Measurements from ENCODE around the gene FANCC.

The FANCC gene

GRCh38 chr9:95116808-95117204, 200.7 kb downstream of the FANCC start:
- no peak for DNase-seq (ENCODE audit: low spot score)

DNA sequence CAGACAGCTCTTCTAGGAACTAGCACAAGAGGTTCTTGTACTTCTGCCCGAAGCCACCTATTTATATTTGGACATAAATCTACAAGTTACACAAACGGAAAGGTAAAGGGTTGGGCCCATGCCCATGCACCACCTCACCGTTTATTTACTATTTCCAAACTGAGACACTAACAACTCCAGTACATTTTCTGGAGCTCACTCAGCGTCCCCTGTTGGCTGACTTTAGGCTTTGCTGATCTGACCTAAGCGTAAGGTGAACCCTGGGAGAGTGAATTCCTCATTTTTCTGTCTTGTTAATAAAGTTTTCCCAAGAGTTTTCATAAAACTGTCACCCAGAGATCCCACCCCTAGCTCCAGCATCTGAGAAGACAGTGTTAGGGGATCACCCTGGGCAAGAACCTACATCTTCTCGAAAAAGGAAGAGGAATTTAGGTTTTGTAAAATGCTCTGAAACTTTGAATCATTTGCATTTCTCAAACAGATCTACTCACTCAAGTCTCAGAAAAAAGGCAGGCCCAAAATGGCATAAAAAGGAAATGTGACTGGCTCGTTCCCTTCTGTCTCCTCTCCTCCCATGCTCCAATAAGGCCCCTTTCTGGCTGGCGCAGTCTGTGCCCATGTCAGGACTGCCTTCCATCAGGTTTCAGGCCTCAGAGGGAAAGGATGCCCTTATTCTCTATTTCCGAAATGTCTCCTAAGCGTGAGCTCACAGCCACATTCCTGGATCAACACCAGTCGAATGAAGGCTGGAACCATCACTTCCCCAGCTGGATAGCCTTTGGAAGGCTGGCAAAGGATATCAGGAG, 201.3 kb downstream of the FANCC start:
- DNase-seq (ENCODE audit: low spot score): no peak

GRCh38 chr9:95115104-95115503, 202.4 kb downstream of the FANCC start:
- DNase-seq (ENCODE audit: low spot score): no peak

DNA sequence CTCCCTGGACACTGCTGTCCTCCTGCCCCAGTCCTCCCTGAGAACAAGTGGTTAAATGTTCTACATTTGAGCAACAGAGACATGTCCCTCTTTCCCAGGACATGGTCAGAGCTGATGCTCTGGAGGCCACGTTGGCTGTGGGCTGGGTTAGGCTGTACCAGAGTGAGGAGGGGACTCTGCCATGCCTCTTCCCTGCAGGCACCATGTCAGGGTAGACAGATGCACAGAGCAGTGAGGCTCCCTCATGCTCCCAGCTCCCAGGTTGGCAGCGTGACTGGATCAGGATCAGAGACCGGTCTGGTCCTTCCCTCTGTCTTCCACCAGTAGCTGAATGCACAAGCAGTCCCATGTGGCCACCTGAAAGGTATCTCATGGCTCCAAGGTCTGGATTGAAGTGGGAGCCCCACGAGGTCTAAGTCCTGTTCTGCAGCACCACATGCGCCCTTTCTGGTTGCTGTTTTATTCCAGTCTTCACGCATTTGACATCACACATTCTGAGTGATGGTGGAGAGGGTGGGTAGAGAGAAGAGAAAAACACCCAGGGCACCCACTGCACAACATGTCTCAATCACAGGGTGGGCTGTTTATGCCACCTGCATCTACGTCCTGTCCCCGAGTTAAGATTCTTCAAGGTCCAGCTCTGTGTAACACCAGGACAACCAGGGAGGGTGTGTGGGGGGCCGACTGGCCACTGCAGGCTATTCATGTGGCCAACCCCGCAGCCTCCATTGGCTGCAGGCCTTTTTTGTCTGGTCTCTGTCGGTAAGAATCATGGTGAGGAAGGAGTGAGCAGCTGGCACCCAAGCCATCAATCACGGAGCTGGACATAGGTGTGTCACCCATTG, 204.9 kb downstream of the FANCC start:
- no peak for DNase-seq (ENCODE audit: low spot score)

GRCh38 chr9:95111716-95112115, 205.8 kb downstream of the FANCC start:
- no peak for DNase-seq (ENCODE audit: low spot score)

- no peak for DNase-seq (ENCODE audit: low spot score)
Observed at GRCh38 chr9:95110921-95111525, 206.5 kb downstream of the FANCC start.

DNA sequence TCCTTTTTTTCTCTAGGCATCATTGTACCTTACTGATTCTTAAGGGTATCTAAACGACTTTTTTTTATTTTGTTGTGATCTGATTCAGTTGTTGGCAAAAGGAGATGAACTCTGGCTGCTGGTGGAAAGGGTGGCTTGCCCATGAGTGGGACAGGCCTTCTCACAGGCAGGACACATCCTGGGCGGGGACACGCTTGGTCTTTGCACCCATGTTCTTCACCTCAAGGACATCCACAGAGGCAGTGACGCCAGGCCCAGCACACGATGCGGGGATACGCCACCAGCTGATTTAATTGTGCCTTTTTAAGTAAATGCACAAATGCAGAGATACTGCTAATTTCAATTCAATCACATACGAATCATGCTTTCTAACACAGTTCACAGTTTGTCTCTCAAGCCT, 208.1 kb downstream of the FANCC start:
- DNase-seq (ENCODE audit: low spot score): no peak

- no peak for DNase-seq (ENCODE audit: low spot score)
Observed at GRCh38 chr9:95108777-95109176, 208.7 kb downstream of the FANCC start.

GRCh38 chr9:95107976-95108375, 209.5 kb downstream of the FANCC start:
- DNase-seq (ENCODE audit: low spot score): no peak

GRCh38 chr9:95107001-95107749, 210.3 kb downstream of the FANCC start:
- no peak for DNase-seq (ENCODE audit: low spot score)

GRCh38 chr9:95105519-95106287, 211.8 kb downstream of the FANCC start:
- DNase-seq (ENCODE audit: low spot score): peak; percentile 69

- no peak for DNase-seq (ENCODE audit: low spot score)
Observed at GRCh38 chr9:95104980-95105379, 212.5 kb downstream of the FANCC start.

GRCh38 chr9:95104581-95104960, 212.9 kb downstream of the FANCC start:
- no peak for DNase-seq (ENCODE audit: low spot score)

DNA sequence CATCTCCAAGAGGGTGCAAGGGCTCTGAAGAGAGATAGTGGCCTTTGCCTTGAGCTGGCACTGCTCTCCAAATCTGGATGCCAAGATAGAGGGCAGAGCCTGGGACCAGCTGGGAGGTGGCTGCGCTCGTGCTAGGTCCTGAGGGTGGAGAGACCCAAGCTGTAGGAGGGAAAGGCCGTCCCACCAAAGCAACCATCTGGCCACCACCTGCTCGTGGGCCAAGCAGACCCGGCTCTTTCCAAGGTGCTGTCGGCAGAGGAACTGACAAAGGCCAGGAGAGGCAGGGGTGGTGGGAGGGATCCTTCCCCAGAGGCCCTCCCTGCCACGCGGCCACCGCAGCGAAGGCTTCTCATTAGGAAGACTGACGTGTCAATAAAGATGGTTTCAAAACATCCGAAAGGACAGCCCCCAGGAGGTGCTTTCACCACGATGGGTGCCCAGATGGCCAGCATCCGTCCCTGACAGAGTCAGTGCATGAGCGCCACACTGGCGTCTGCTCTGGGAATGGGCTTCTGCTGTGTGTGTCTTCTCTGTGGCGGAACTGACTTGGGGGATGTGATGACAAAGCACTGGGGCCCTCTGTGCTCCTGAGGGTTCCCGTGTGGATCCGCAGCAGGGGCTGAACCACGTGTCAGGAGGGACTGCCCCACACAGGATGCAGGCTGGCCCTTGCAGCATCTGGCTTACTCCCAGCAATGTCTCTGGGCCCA, 213.5 kb downstream of the FANCC start:
- DNase-seq (ENCODE audit: low spot score): no peak

DNA sequence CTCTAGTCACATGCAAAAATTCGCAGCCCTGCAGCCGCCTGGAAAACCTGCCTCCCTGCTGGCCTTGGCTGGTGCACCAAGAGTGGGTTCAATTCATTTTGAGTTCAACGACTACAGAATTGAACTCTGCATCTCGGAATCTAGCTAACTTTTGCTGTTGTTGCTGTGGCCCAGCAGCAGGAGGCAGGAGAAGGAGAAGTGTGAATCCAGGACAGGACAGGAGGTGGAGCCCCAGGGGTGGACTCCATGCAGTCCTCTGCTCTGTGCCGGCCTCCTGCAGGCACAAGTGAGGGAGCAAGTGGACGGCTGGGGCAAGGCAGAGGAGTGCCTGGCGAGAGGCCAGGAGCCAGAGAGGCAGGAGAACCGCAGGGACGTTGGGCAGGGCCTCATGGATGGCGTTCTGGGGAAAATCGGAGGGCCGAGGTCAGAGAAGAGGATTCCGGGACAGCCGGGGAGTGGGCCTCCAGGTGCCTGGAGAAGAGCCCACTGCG, 214.2 kb downstream of the FANCC start:
- DNase-seq (ENCODE audit: low spot score): no peak

GRCh38 chr9:95102572-95102971, 214.9 kb downstream of the FANCC start:
- DNase-seq (ENCODE audit: low spot score): no peak

GRCh38 chr9:95102001-95102433, 215.5 kb downstream of the FANCC start:
- no peak for DNase-seq (ENCODE audit: low spot score)

GRCh38 chr9:95101326-95101725, 216.2 kb downstream of the FANCC start:
- DNase-seq (ENCODE audit: low spot score): no peak

DNA sequence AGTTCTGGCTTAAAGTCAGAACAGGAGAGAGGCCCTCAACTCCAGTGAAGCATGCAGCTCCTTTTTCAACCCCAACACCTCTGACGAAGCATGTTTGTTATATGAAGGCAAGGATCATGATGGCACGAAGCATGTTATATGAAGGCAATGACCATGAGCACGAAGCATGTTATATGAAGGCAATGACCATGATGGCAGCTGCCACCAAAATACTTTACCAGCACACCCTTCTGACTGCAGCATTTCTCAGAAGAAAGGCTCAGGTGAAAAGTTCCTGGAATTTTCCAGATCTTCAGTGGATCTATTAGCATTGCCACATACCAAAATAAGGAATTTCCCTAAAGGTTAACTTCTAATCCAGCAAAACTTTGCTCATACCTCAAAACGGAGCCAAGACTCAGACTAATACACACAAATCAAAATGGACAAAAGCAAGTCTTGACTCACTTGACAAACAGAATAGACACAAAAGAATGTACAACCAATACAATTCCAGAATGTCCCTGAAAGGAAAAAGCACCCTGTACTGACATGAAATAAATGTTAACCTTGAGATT, 217.4 kb downstream of the FANCC start:
- DNase-seq (ENCODE audit: low spot score): no peak
